HL-60 (cell line): ENCODE measurements around the gene HNRNPR.

ENCODE experiments used
- DNase-seq, 2 experiments: peaks; one replicate each; pipeline ENCODE4 v3.0.0-alpha.2; 2010 to 2020; ENCODE audit warnings: low read depth in 1 of 2, low spot score in 1 of 2
- H3K27ac ChIP-seq: fragments of 250-450 bp; sonication (Bioruptor Pico); replicated peaks from 2 replicates; pipeline ENCODE4 v1.5.1; 2020; ENCODE audit warnings: mild to moderate bottlenecking, moderate library complexity
- H3K27me3 ChIP-seq: fragments of 250-450 bp; sonication (Bioruptor Pico); 2 replicates; pipeline ENCODE4 v1.5.1; 2021; ENCODE audit warnings: mild to moderate bottlenecking, moderate library complexity; ENCODE audit not compliant: insufficient read depth, poor library complexity, severe bottlenecking
- H3K4me3 ChIP-seq: replicated peaks from 2 replicates; pipeline ENCODE4 v1.5.1; 2011; ENCODE audit warnings: mild to moderate bottlenecking, control low read depth, low read length; ENCODE audit not compliant: insufficient read depth
- GABPA ChIP-seq: IDR thresholded peaks from 2 replicates; pipeline ENCODE4 v1.6.1; 2012; ENCODE audit warnings: low read depth
- POLR2AphosphoS5 ChIP-seq: IDR thresholded peaks from 2 replicates; pipeline ENCODE4 v1.6.1; 2012; ENCODE audit warnings: low read depth
- SPI1 ChIP-seq: IDR thresholded peaks from 2 replicates; pipeline ENCODE4 v1.6.1; 2012; ENCODE audit warnings: low read depth, mild to moderate bottlenecking, borderline replicate concordance
- TF ChIP-seq, protein P1 (sequence below): IDR thresholded peaks from 2 replicates; pipeline ENCODE4 v1.6.1; 2012; ENCODE audit warnings: low read depth; ENCODE audit not compliant: insufficient replicate concordance
- TF ChIP-seq, protein P2 (sequence below): IDR thresholded peaks from one replicate; pipeline ENCODE4 v1.5.1; 2011; ENCODE audit warnings: low read length, control low read depth, inconsistent platforms; ENCODE audit not compliant: insufficient read depth

The HNRNPR gene

DNA sequence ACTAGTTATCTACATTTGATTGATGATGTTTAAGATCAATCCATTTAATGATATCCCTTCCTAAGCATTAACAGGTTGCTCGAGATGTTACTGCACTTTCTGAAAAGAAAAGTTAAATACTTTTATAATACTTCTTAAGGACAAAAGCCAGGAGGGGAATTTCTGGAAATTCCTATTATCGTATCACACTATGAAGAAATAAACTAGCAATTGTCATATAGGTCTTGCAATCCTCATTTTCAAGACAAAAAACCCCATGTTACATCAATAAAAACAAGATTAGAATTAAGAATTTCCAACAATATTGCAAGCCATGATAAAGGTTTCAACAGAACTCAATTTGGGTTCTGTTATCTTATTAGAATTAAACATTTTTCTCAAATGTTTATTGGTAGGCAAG lies 47.2 kb downstream of the HNRNPR start:
- no peak for DNase-seq
- Histone ChIP-seq H3K4me3 (no peak overlapping the region), H3K27me3 (no peaks in the 10 kb centered on the region), H3K27ac (no peak overlapping the region)
- TF ChIP-seq GABPA, result no peak
- TF ChIP-seq, protein P1, sequence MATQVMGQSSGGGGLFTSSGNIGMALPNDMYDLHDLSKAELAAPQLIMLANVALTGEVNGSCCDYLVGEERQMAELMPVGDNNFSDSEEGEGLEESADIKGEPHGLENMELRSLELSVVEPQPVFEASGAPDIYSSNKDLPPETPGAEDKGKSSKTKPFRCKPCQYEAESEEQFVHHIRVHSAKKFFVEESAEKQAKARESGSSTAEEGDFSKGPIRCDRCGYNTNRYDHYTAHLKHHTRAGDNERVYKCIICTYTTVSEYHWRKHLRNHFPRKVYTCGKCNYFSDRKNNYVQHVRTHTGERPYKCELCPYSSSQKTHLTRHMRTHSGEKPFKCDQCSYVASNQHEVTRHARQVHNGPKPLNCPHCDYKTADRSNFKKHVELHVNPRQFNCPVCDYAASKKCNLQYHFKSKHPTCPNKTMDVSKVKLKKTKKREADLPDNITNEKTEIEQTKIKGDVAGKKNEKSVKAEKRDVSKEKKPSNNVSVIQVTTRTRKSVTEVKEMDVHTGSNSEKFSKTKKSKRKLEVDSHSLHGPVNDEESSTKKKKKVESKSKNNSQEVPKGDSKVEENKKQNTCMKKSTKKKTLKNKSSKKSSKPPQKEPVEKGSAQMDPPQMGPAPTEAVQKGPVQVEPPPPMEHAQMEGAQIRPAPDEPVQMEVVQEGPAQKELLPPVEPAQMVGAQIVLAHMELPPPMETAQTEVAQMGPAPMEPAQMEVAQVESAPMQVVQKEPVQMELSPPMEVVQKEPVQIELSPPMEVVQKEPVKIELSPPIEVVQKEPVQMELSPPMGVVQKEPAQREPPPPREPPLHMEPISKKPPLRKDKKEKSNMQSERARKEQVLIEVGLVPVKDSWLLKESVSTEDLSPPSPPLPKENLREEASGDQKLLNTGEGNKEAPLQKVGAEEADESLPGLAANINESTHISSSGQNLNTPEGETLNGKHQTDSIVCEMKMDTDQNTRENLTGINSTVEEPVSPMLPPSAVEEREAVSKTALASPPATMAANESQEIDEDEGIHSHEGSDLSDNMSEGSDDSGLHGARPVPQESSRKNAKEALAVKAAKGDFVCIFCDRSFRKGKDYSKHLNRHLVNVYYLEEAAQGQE, result no peak
- no peak for TF ChIP-seq SPI1

DNA sequence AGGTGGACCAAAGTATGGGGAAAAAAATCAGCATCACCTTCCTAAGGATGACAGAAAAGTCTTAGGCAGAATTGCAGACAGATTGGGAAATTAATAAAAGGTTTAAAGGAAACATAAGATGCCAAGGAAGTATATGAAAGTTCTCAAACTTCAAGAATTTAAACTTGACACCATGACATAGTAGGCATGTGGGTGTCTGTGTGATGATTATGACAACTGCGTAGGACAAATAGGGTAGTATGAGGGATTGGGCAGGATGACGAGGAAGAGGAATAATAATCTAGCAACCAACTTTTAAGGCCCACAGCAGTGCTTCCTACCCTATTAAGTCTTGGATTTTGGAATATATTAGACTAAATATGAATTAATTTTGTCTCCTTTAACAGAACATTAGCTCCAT lies 52.4 kb downstream of the HNRNPR start:
- DNase-seq, result no peak
- Histone ChIP-seq H3K4me3 (no peak overlapping the region), H3K27ac (no peak overlapping the region), H3K27me3 (no peaks in the 10 kb centered on the region)
- TF ChIP-seq, protein P2, sequence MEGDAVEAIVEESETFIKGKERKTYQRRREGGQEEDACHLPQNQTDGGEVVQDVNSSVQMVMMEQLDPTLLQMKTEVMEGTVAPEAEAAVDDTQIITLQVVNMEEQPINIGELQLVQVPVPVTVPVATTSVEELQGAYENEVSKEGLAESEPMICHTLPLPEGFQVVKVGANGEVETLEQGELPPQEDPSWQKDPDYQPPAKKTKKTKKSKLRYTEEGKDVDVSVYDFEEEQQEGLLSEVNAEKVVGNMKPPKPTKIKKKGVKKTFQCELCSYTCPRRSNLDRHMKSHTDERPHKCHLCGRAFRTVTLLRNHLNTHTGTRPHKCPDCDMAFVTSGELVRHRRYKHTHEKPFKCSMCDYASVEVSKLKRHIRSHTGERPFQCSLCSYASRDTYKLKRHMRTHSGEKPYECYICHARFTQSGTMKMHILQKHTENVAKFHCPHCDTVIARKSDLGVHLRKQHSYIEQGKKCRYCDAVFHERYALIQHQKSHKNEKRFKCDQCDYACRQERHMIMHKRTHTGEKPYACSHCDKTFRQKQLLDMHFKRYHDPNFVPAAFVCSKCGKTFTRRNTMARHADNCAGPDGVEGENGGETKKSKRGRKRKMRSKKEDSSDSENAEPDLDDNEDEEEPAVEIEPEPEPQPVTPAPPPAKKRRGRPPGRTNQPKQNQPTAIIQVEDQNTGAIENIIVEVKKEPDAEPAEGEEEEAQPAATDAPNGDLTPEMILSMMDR, result no peak

GRCh38 chr1:23290836-23291565 lies 53.1 kb downstream of the HNRNPR start:
- DNase-seq, result no peak
- H3K4me3 ChIP-seq, result no peak overlapping the region
- TF ChIP-seq, protein P2, result no peak
- no peak for TF ChIP-seq SPI1
- TF ChIP-seq, protein P1, result no peak
- TF ChIP-seq GABPA, result no peak
- TF ChIP-seq POLR2AphosphoS5, result no peak
- H3K27me3 ChIP-seq, result no peaks in the 10 kb centered on the region
- H3K27ac ChIP-seq, result no peak overlapping the region

GRCh38 chr1:23288671-23289070 lies 55.4 kb downstream of the HNRNPR start:
- no peak overlapping the region for H3K27ac ChIP-seq
- no peaks in the 10 kb centered on the region for H3K27me3 ChIP-seq
- no peak for DNase-seq
- H3K4me3 ChIP-seq, result no peak overlapping the region
- TF ChIP-seq, protein P2, result no peak
- no peak for TF ChIP-seq GABPA
- TF ChIP-seq, protein P1, result no peak
- TF ChIP-seq POLR2AphosphoS5, result no peak
- no peak for TF ChIP-seq SPI1
